Measurements from ENCODE around the gene PNLIP.

PNLIP gene

DNA sequence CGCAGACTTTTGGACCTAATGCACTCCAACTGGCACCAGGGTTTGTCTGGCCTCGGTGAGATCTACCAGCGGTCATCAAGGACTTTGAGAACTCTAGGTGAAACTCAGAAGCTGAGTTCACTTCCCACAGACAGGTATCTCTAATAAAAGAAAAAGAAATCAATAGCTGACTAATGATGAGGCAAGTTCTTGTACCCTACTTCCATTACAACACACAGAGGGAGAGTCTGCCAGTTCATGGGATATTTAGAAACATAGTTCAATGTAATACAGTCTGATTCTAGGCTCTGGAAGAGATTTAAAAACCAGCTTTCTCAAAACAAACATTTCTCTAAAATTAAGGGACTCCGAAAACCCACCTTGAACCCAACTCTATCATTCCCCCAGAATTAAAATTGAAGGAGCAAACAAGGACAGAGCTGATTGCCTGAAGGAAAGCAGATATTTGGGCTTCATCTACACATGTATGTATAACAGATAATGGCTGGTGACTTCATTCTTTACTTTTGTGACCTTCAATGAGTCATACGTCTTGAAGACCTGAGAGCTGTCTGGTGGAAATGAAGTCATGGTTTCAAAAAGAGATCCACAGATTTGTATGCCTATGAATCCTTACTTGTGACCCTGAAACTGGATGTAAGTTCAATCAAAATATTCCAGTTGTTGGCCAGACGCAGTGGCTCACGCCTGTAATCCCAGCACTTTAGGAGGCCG is 42.3 kb downstream of the PNLIP start:
- FAIRE-seq: no peak

DNA sequence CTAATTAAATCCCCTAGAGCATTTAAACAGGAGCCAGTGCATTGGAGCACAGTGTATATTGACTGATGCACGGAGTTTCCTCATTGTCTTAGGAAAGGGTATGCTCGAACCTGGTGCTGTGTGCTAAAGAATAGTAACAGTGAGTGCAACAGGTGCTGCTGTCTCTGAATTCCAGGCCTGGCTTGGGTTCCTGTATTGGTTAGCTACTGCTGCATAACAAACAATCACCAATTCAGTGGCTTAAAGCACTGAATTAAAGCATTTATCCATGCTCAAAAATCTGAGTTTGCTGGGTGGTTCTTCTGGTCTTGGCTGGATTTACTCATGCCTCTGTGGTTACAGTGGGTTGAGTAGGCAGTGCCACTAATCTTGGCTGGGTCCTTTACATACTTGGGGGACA is 43.3 kb downstream of the PNLIP start:
- FAIRE-seq: no peak

- FAIRE-seq: no peak
Measured at GRCh38 chr10:116589926-116590325, 44.2 kb downstream of the PNLIP start.

GRCh38 chr10:116590590-116591444 is 45.1 kb downstream of the PNLIP start, which contains the start of gene PNLIPRP1:
Gene PNLIPRP1, plus strand, starts transcription at chr10:116590959. Its CDS starts 171 bp downstream, at chr10:116591130.
- no peak for FAIRE-seq

DNA sequence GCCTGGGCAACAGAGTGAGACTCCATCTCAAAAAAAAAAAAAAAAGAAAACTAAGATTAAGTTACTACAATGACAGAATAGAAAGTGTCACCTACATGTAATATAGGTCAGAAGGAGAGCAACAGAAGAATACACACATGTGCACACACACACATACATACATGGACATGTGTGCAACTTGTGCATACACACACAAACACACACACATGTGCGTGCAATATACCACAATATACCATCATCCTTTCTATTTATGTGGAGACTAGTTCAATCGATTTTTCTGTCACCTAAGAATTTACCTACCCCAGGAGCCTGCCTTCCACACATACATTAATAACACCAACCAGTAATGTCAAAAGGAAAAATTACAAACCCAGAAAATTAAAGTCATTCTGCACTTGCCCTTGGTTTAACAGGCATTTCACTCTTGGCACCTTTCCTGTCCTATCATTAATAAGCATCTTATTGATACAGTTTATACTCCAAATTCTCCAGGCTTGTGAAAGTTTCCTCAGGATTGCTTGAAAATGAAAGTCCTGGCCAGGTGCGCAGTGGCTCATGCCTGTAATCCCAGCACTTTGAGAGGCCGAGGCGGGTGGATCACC is 47.5 kb downstream of the PNLIP start:
- no peak for FAIRE-seq

DNA sequence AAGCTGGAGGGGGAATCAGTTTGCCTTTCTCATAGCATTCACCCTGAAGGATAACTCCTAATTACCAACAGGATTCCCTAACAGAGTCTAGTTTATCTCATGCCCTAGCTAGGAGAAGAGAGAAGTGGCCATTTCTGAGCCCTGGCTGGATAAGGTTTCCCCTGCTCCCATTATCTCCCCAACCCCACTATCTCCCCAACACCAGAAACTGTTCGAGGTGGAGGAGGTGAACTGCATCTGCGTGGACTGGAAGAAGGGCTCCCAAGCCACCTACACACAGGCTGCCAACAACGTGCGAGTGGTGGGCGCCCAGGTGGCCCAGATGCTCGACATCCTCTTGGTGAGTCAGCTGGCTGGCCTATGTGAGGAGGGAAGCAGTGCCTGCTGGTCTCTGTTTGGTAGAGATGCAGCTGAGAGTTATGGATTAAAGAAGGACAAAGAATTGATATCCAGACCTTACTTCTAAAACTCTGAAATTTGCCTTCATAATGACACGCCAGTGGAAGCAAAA is 48.8 kb downstream of the PNLIP start:
- no peak for FAIRE-seq

- no peak for FAIRE-seq
Measured at GRCh38 chr10:116596062-116596461, 50.3 kb downstream of the PNLIP start.

GRCh38 chr10:116597543-116597942 is 51.8 kb downstream of the PNLIP start:
- FAIRE-seq: no peak

GRCh38 chr10:116598329-116598728 is 52.6 kb downstream of the PNLIP start:
- no peak for FAIRE-seq

- no peak for FAIRE-seq
Measured at GRCh38 chr10:116599991-116600390, 54.3 kb downstream of the PNLIP start.

- no peak for FAIRE-seq
Measured at GRCh38 chr10:116602648-116603400, 57.1 kb downstream of the PNLIP start.

DNA sequence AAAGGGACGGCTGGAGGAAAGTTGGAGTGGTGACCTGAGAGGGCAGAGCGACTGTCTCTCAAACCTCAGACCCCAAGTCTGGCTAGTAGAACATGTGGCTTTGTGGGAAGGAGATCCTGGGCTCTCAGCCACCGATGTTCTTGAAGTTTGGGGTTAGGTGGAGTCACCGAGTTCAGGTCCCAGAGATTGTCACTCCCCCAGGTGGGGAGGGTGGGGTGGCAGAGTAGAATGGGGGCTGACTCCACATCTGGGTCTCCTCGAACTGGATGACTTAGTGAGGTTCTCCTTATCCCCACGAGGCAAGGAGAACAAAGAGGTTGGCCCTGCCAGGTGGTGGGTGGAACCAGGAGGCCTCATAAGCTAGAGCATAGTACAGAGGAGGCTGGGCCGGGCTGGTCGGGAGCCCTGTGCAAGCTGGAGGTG is 60.3 kb downstream of the PNLIP start:
- no peak for FAIRE-seq

GRCh38 chr10:116607336-116607735 is 61.6 kb downstream of the PNLIP start:
- no peak for FAIRE-seq

GRCh38 chr10:116608686-116609594 is 63.2 kb downstream of the PNLIP start:
- no peak for FAIRE-seq

GRCh38 chr10:116610443-116611152 is 64.9 kb downstream of the PNLIP start:
- FAIRE-seq: no peak

DNA sequence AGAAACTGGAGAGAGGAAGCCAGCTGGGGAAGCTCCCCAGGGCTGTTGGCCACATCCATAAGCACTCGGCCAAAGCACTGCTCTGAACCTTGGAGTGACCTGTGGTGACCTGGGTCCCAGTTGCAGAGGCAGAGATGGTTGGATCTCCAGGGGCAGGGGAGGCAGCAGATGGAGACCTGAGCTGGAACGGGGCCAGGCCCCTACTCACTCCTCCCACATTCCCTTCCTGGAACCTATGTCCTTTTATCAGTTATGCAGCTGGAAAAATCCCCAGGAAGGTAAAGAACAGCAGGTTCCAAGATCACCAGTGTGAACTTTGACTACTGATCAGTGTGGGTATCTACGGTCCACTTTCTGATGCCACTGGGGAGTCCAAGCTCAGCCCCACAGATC is 65.4 kb downstream of the PNLIP start:
- no peak for FAIRE-seq

DNA sequence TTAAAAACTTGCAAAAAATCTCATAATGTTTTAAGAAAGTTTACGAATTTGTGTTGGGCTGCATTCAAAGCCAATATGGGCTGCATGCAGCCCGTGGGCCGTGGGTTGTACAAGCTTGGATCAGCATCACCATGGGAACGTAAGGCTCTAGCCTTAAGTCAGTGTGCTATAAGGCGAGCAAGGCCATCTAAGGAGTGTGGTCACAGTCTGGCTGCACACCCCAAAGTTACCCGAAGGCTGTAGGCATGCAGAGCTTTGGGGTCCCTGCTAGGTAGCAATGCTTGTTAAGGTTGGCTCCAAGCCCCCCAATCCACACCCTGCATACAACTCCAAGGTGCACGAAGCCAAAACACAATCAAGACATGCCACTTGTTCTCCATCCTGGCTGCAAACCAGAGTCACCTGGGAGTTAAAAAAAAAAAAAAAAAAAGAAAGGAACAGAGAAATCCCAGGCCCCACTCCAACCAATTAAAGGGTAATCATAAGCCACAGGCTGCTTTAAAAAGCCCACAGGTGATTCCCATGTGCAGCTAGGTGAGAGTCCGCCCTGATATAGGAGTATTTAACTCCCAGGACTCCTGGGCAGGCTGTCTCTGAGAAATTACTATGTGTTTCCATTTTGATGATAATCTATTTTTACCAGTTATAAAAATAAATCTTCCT is 66.5 kb downstream of the PNLIP start:
- no peak for FAIRE-seq

DNA sequence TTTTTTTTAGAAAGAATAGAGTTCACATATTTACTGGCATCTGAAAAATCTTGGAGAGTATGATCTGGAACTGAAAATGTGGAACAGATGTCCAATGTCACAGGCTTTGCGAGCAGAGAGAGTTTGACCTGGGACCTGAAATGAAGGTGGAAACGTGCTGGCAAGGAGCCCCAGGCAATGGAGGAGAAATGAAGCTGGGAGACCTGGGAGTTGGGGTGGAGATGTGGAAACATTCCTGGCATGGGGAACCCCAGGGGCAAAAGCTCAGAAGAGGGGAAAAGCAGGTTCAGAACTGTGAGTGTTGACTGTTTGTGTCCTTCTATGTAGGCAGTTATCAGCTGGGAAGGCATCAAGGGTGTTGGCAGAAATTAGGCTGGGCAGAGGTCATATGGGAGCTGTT is 67.7 kb downstream of the PNLIP start:
- FAIRE-seq: no peak

- no peak for FAIRE-seq
Measured at GRCh38 chr10:116614796-116615195, 69.1 kb downstream of the PNLIP start.

DNA sequence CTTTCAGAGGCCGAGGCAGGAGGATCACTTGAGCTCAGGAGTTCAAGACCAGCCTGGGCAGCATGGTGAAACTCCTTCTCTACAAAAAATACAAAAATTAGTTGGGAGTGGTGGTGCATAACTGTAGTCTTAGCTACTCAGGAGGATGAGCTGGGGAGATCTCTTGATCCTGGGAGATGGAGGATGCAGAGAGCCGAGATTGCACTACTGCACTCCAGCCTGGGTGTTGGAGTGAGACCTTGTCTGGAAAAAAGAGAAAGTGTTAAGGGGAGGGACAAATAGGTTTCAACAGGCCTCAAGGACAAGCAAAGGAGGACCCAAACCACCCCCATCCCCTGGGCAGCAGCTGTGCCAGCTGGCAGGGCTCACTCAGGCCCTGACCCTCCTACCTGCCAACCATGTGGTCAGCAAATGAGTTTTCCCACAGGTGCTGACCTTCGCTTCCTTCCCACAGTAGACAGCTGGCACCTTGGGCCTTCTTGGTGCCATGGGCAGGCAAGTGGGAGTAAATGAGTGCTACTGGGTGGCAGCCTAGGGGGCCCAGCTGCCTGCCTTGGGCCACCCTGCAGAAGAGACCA is 69.6 kb downstream of the PNLIP start:
- no peak for FAIRE-seq

All from TTC549 (cell line).